GM18520 (cell line): ENCODE measurements around the gene ADRM1.

Source experiments
- ATAC-seq: cut with Tn5 transposase; IDR thresholded peaks from one replicate; pipeline ENCODE4 v1.9.1; 2021; ENCODE audit not compliant: unreplicated experiment

Gene ADRM1

GRCh38 chr20:62297449-62298227 lies 5.2 kb upstream of the ADRM1 start:
- ATAC-seq, result no peak

GRCh38 chr20:62298577-62299249 lies 4.1 kb upstream of the ADRM1 start:
- ATAC-seq, result no peak

GRCh38 chr20:62299666-62300236 lies 3.0 kb upstream of the ADRM1 start:
- no peak for ATAC-seq

GRCh38 chr20:62300319-62300718 lies 2.5 kb upstream of the ADRM1 start:
- ATAC-seq, result no peak

GRCh38 chr20:62301111-62301668 lies 1.6 kb upstream of the ADRM1 start:
- no peak for ATAC-seq

- peak; percentile 25 for ATAC-seq
Observed at GRCh38 chr20:62301773-62302340, 940 bp upstream of the ADRM1 start.

- ATAC-seq, result no peak
Observed at GRCh38 chr20:62303062-62303339, 204 bp downstream of the ADRM1 start.

- peak; percentile 1 for ATAC-seq
Observed at GRCh38 chr20:62303340-62304226, 786 bp downstream of the ADRM1 start.

- ATAC-seq, result no peak
Observed at GRCh38 chr20:62304331-62305148, 1.7 kb downstream of the ADRM1 start.

GRCh38 chr20:62305149-62305764 lies 2.5 kb downstream of the ADRM1 start:
- no peak for ATAC-seq

- ATAC-seq, result no peak
Observed at GRCh38 chr20:62305765-62306413, 3.1 kb downstream of the ADRM1 start.

- no peak for ATAC-seq
Observed at GRCh38 chr20:62306414-62307187, 3.8 kb downstream of the ADRM1 start.

- no peak for ATAC-seq
Observed at GRCh38 chr20:62307226-62308101, 4.7 kb downstream of the ADRM1 start.

GRCh38 chr20:62308102-62308822 lies 5.5 kb downstream of the ADRM1 start:
- no peak for ATAC-seq

- no peak for ATAC-seq
Observed at GRCh38 chr20:62309198-62309944, 6.6 kb downstream of the ADRM1 start.
